Activated CD4-positive, alpha-beta T cell treated with anti-CD3 and anti-CD28 coated beads for 24 hours (primary cell): ENCODE measurements around the gene PDE4B.

Source experiments
- DNase-seq, 2 donors: peaks; one replicate each; pipeline ENCODE4 v3.0.0-alpha.2; 2020; ENCODE audit warnings: low read depth in 2 of 2

Gene PDE4B

GRCh38 chr1:66359815-66360214, 567.1 kb downstream of the PDE4B start:
- DNase-seq, result no peak

- DNase-seq, result no peak
Observed at GRCh38 chr1:66360285-66360724, 567.6 kb downstream of the PDE4B start.

GRCh38 chr1:66364578-66365391, 572.1 kb downstream of the PDE4B start:
- DNase-seq, result no peak

GRCh38 chr1:66365635-66366034, 572.9 kb downstream of the PDE4B start:
- no peak for DNase-seq

GRCh38 chr1:66366634-66367033, 573.9 kb downstream of the PDE4B start:
- no peak for DNase-seq

GRCh38 chr1:66367369-66367768, 574.7 kb downstream of the PDE4B start:
- no peak for DNase-seq

- no peak for DNase-seq
Observed at GRCh38 chr1:66368261-66368660, 575.6 kb downstream of the PDE4B start.

GRCh38 chr1:66370462-66370971, 577.8 kb downstream of the PDE4B start:
- no peak for DNase-seq

- no peak for DNase-seq
Observed at GRCh38 chr1:66371233-66372005, 578.7 kb downstream of the PDE4B start.

- no peak for DNase-seq
Observed at GRCh38 chr1:66372522-66373101, 579.9 kb downstream of the PDE4B start.

- DNase-seq, result no peak
Observed at GRCh38 chr1:66373157-66373591, 580.5 kb downstream of the PDE4B start.

- DNase-seq, result no peak
Observed at GRCh38 chr1:66374148-66374547, 581.5 kb downstream of the PDE4B start.

GRCh38 chr1:66374561-66375111, 581.9 kb downstream of the PDE4B start:
- no peak for DNase-seq

GRCh38 chr1:66375125-66375524, 582.4 kb downstream of the PDE4B start:
- no peak for DNase-seq

- no peak for DNase-seq
Observed at GRCh38 chr1:66380452-66381212, 587.9 kb downstream of the PDE4B start.

- DNase-seq, result no peak
Observed at GRCh38 chr1:66381621-66382275, 589.1 kb downstream of the PDE4B start.

GRCh38 chr1:66383168-66383567, 590.5 kb downstream of the PDE4B start:
- no peak for DNase-seq

- DNase-seq, result no peak
Observed at GRCh38 chr1:66383611-66384010, 590.9 kb downstream of the PDE4B start.

GRCh38 chr1:66384258-66384921, 591.7 kb downstream of the PDE4B start:
- no peak for DNase-seq

- no peak for DNase-seq
Observed at GRCh38 chr1:66386712-66387111, 594.0 kb downstream of the PDE4B start.
